NT2/D1 (cell line): Measurements from ENCODE around the gene CLEC4G.

Source experiments
- DNase-seq: peaks from one replicate; pipeline ENCODE4 v3.0.0-alpha.2; 2011; ENCODE audit warnings: low read depth, low spot score
- H3K27me3 ChIP-seq: 2 replicates; pipeline ENCODE4 v1.6.0; 2011; ENCODE audit warnings: mild to moderate bottlenecking; ENCODE audit not compliant: insufficient read length, insufficient read depth
- H3K36me3 ChIP-seq: 2 replicates; pipeline ENCODE4 v1.6.1; 2011; ENCODE audit warnings: mild to moderate bottlenecking, low read length, mixed read lengths; ENCODE audit not compliant: insufficient read depth, insufficient read length
- H3K4me1 ChIP-seq: 2 replicates; pipeline ENCODE4 v1.5.1; 2011; ENCODE audit not compliant: insufficient read depth, insufficient read length
- H3K4me3 ChIP-seq: 2 replicates; pipeline ENCODE4 v1.5.1; 2011; ENCODE audit warnings: low read depth; ENCODE audit not compliant: insufficient read length
- H3K9ac ChIP-seq: 2 replicates; pipeline ENCODE4 v1.6.0; 2011; ENCODE audit warnings: low read depth; ENCODE audit not compliant: insufficient read length
- H3K9me3 ChIP-seq: 2 replicates; pipeline ENCODE4 v1.5.1; 2011; ENCODE audit warnings: mild to moderate bottlenecking, low read length; ENCODE audit not compliant: insufficient read depth
- SUZ12 ChIP-seq: IDR thresholded peaks from 2 replicates; pipeline ENCODE4 v1.6.1; 2011; ENCODE audit not compliant: insufficient read length, insufficient read depth; ENCODE audit errors: extremely low read depth
- YY1 ChIP-seq: IDR thresholded peaks from 2 replicates; pipeline ENCODE4 v1.6.1; 2011; ENCODE audit not compliant: insufficient read length, insufficient read depth
- ZNF274 ChIP-seq: IDR thresholded peaks from 2 replicates; pipeline ENCODE4 v1.6.1; 2011; ENCODE audit warnings: mild to moderate bottlenecking, low read depth, low read length

CLEC4G gene

GRCh38 chr19:7732045-7732444, at the start of gene CLEC4G:
CLEC4G (minus strand) TSS chr19:7732110; CDS start chr19:7732102, 8 bp downstream.
- Histone ChIP-seq H3K27me3 (peaks cover 68% of the 10 kb centered on the region), H3K9me3 (no peaks in the 10 kb centered on the region), H3K36me3 (no peaks in the 10 kb centered on the region), H3K4me1 (peaks cover 8% of the 10 kb centered on the region), H3K4me3 (no peak within 1 kb of the TSS), H3K9ac (no peak within 1 kb of the TSS)
- TF ChIP-seq SUZ12 (no peak), YY1 (no peak), ZNF274 (no peak)
- DNase-seq = no peak

- DNase-seq = no peak
- peaks cover 28% of the 10 kb centered on the region for H3K27me3 ChIP-seq
- no peaks in the 10 kb centered on the region for H3K36me3 ChIP-seq
- no peaks in the 10 kb centered on the region for H3K9me3 ChIP-seq
- no peak overlapping the region for H3K4me3 ChIP-seq
- TF ChIP-seq YY1 (no peak), SUZ12 (no peak), ZNF274 (no peak)
- no peak overlapping the region for H3K9ac ChIP-seq
- no peaks in the 10 kb centered on the region for H3K4me1 ChIP-seq
These were observed 49.2 kb upstream of the CLEC4G start for GRCh38 chr19:7781157-7781556.

GRCh38 chr19:7779631-7780486, 47.9 kb upstream of the CLEC4G start:
- H3K9ac ChIP-seq = no peak overlapping the region
- H3K27me3 ChIP-seq = peaks cover 19% of the 10 kb centered on the region
- no peaks in the 10 kb centered on the region for H3K9me3 ChIP-seq
- TF ChIP-seq YY1 = no peak
- no peak for TF ChIP-seq SUZ12
- no peak for TF ChIP-seq ZNF274
- H3K4me1 ChIP-seq = no peaks in the 10 kb centered on the region
- no peak for DNase-seq
- no peak overlapping the region for H3K4me3 ChIP-seq
- no peaks in the 10 kb centered on the region for H3K36me3 ChIP-seq

- no peaks in the 10 kb centered on the region for H3K36me3 ChIP-seq
- peaks cover 3% of the 10 kb centered on the region for H3K27me3 ChIP-seq
- no peaks in the 10 kb centered on the region for H3K4me1 ChIP-seq
- TF ChIP-seq ZNF274 (no peak), SUZ12 (no peak), YY1 (no peak)
- H3K9ac ChIP-seq = no peak overlapping the region
- DNase-seq = no peak
- no peaks in the 10 kb centered on the region for H3K9me3 ChIP-seq
- no peak overlapping the region for H3K4me3 ChIP-seq
These were observed 46.2 kb upstream of the CLEC4G start for GRCh38 chr19:7778081-7778480.

- H3K27me3 ChIP-seq = no peaks in the 10 kb centered on the region
- no peak for DNase-seq
- no peaks in the 10 kb centered on the region for H3K9me3 ChIP-seq
- H3K4me1 ChIP-seq = peaks cover 2% of the 10 kb centered on the region
- H3K9ac ChIP-seq = no peak overlapping the region
- TF ChIP-seq ZNF274 (no peak), SUZ12 (no peak), YY1 (no peak)
- H3K4me3 ChIP-seq = no peak overlapping the region
- no peaks in the 10 kb centered on the region for H3K36me3 ChIP-seq
These were observed 43.9 kb upstream of the CLEC4G start for GRCh38 chr19:7775761-7776160.

- DNase-seq = no peak
- Histone ChIP-seq H3K27me3 (peaks cover 5% of the 10 kb centered on the region), H3K9me3 (no peaks in the 10 kb centered on the region), H3K9ac (no peak overlapping the region), H3K4me1 (peaks cover 2% of the 10 kb centered on the region), H3K36me3 (no peaks in the 10 kb centered on the region), H3K4me3 (no peak overlapping the region)
- no peak for TF ChIP-seq SUZ12
- no peak for TF ChIP-seq ZNF274
- no peak for TF ChIP-seq YY1
These were observed 41.9 kb upstream of the CLEC4G start for GRCh38 chr19:7773841-7774240.

GRCh38 chr19:7772752-7773291, 40.9 kb upstream of the CLEC4G start:
- DNase-seq = no peak
- TF ChIP-seq YY1 (no peak), SUZ12 (no peak), ZNF274 (no peak)
- Histone ChIP-seq H3K9me3 (no peaks in the 10 kb centered on the region), H3K36me3 (no peaks in the 10 kb centered on the region), H3K4me3 (no peak overlapping the region), H3K27me3 (peaks cover 9% of the 10 kb centered on the region), H3K9ac (no peak overlapping the region), H3K4me1 (peaks cover 2% of the 10 kb centered on the region)
